K562 (cell line): ENCODE data around the gene DPH6. TPM values are rescaled to one million over a fixed set of nuclear protein-coding genes. Genes with fewer than 3 reads are reported as not detected.
A peak's percentile ranks its signal among the peaks of the same experiment; 100 is the strongest.

Source experiments
- ATAC-seq: fragments of 200-7000 bp; cut with Tn5 transposase; 3 replicates; pipeline ENCODE4 v1.9.1; 2020; ENCODE audit warnings: moderate library complexity
- BruUV-seq: library from RNA; stranded (reverse); fragments of 400-500 nt; replicated peaks from 2 replicates; lab custom pipeline; 2021; lab: Mats Ljungman, UMichigan
- CTCF ChIA-PET: fragments of 300-600 bp; formaldehyde crosslinking; extraction: SDS; loops from one replicate; lab custom pipeline; 2021; ENCODE audit warnings: low intra/inter-chr PET ratio; lab: Yijun Ruan, JAX
- POLR2A ChIA-PET: fragments of 300-600, 350-650 bp; sonication (Branson Sonifier 250); formaldehyde crosslinking; extraction: SDS; loops from one replicate; lab custom pipeline; 2021; ENCODE audit warnings: antibody characterized with exemption, inconsistent platforms; lab: Yijun Ruan, JAX
- DNase-seq, 4 experiments: peaks; one replicate each; pipeline versions ENCODE4 v3.0.0 to v3.0.0-alpha.2; 2011 to 2018; ENCODE audit warnings: low spot score in 3 of 4, mixed read lengths in 3 of 4; ENCODE audit errors: extremely low read depth in 1 of 4
- FAIRE-seq: peaks from 2 replicates; lab custom pipeline; 2011; peaks lifted over from hg19 to GRCh38; lab: Jason Lieb, UNC
- H2AFZ ChIP-seq: 2 replicates; pipeline ENCODE4 v1.6.0; 2011; ENCODE audit warnings: low read depth, low read length, control low read depth, inconsistent platforms
- H3K27ac ChIP-seq: fragments of 200-600 bp; 3 replicates; pipeline ENCODE4 v1.8.0; 2011; ENCODE audit warnings: low read depth, mild to moderate bottlenecking, control low read depth, inconsistent platforms, low read length, moderate library complexity, mixed read lengths; ENCODE audit errors: extremely low read depth
- H3K27me3 ChIP-seq, 2 experiments: fragments of 300-600 bp in 1 of 2; 2 replicates in 1 of 2; 3 replicates in 1 of 2; pipeline versions ENCODE4 v1.6.0 to v1.8.0; 2011; ENCODE audit warnings: inconsistent platforms in 2 of 2, low read length in 2 of 2, mild to moderate bottlenecking in 1 of 2, mixed read lengths in 1 of 2, moderate library complexity in 1 of 2; ENCODE audit not compliant: control insufficient read depth in 2 of 2, insufficient read depth in 2 of 2
- H3K36me3 ChIP-seq: fragments of 300-600 bp; 3 replicates; pipeline ENCODE4 v1.8.0; 2011; ENCODE audit warnings: mild to moderate bottlenecking, low read length, inconsistent platforms; ENCODE audit not compliant: control insufficient read depth, insufficient read depth
- H3K4me1 ChIP-seq, 2 experiments: fragments of 200-600 bp in 1 of 2; replicated peaks in 1 of 2; 2 replicates in 1 of 2; 3 replicates in 1 of 2; pipeline versions ENCODE4 v1.5.1 to v1.8.0; 2011; ENCODE audit warnings: inconsistent platforms in 2 of 2, low read length in 2 of 2, mild to moderate bottlenecking in 1 of 2, mixed read lengths in 1 of 2, moderate library complexity in 1 of 2; ENCODE audit not compliant: control insufficient read depth in 2 of 2, insufficient read depth in 2 of 2
- H3K4me2 ChIP-seq: 2 replicates; pipeline ENCODE4 v1.6.1; 2011; ENCODE audit warnings: low read length, control low read depth, inconsistent platforms, mixed read lengths; ENCODE audit not compliant: insufficient read depth
- H3K4me3 ChIP-seq: fragments of 200-600 bp; sonication (generic), shearing (Covaris generic); 2 replicates; pipeline ENCODE4 v1.5.1; 2016; ENCODE audit warnings: control low read depth, inconsistent platforms
- H3K79me2 ChIP-seq: fragments of 200-600 bp; 3 replicates; pipeline ENCODE4 v1.8.0; 2011; ENCODE audit warnings: low read length, inconsistent platforms; ENCODE audit not compliant: control insufficient read depth, insufficient read depth
- H3K9ac ChIP-seq, 2 experiments: 2 replicates each; pipeline versions ENCODE4 v1.6.0 to v1.6.1; 2011; ENCODE audit warnings: low read depth in 2 of 2, low read length in 2 of 2, control low read depth in 1 of 2, inconsistent platforms in 1 of 2, mild to moderate bottlenecking in 1 of 2, mixed read lengths in 1 of 2; ENCODE audit not compliant: insufficient read depth in 1 of 2
- H3K9me1 ChIP-seq: one replicate; pipeline ENCODE4 v1.6.0; 2011; ENCODE audit warnings: inconsistent platforms, mild to moderate bottlenecking, low read length, moderate library complexity; ENCODE audit not compliant: control insufficient read depth, insufficient read depth
- H3K9me3 ChIP-seq: replicated peaks from 2 replicates; pipeline ENCODE4 v1.5.1; 2011; ENCODE audit warnings: low read depth, low read length, inconsistent platforms; ENCODE audit not compliant: control insufficient read depth, insufficient read depth
- H4K20me1 ChIP-seq: replicated peaks from 2 replicates; pipeline ENCODE4 v1.6.1; 2011; ENCODE audit warnings: low read length, inconsistent platforms, mixed read lengths; ENCODE audit not compliant: control insufficient read depth, insufficient read depth
- ARNT ChIP-seq, 2 experiments: fragments of 450-650 bp; IDR thresholded peaks; 2 replicates each; pipeline ENCODE4 v1.6.1; 2016; ENCODE audit warnings: mild to moderate bottlenecking in 1 of 2
- C11orf30 ChIP-seq: fragments of 450-650 bp; IDR thresholded peaks from 2 replicates; pipeline ENCODE4 v1.6.1; 2016; ENCODE audit warnings: low read depth, mild to moderate bottlenecking
- HMBOX1 ChIP-seq: sonication (generic); IDR thresholded peaks from 2 replicates; pipeline ENCODE4 v1.6.1; 2016
- MAFF ChIP-seq: IDR thresholded peaks from 2 replicates; pipeline ENCODE4 v1.6.1; 2012; ENCODE audit warnings: low read length, improper control_type of control experiment
- MAFG ChIP-seq: fragments of 450-650 bp; conservative IDR thresholded peaks from 2 replicates; pipeline ENCODE4 v1.6.1; 2016; ENCODE audit warnings: missing genetic modification characterization, missing compliant biosample characterization
- MAFK ChIP-seq: IDR thresholded peaks from 2 replicates; pipeline ENCODE4 v1.6.1; 2011; ENCODE audit warnings: low read length, improper control_type of control experiment
- NR2F6 ChIP-seq: fragments of 450-650 bp; formaldehyde crosslinking; IDR thresholded peaks from 2 replicates; pipeline ENCODE4 v1.4.0; 2020; ENCODE audit warnings: mild to moderate bottlenecking
- PKNOX1 ChIP-seq: fragments of 450-650 bp; IDR thresholded peaks from 2 replicates; pipeline ENCODE4 v1.6.1; 2016
- SMAD3 ChIP-seq: fragments of 450-650 bp; formaldehyde crosslinking; conservative IDR thresholded peaks from 2 replicates; pipeline ENCODE4 v1.4.0; 2020; ENCODE audit warnings: mild to moderate bottlenecking
- ZNF316 ChIP-seq: fragments of 450-650 bp; IDR thresholded peaks from 2 replicates; pipeline ENCODE4 v1.6.1; 2016
- WGBS: fragments of 100-300 bp; shearing (Covaris generic); methylation state at CpG from one replicate; pipeline ENCODE4 v1.1.6; 2016; ENCODE audit warnings: low coverage, mixed read lengths; ENCODE audit not compliant: insufficient coverage; ENCODE audit errors: missing lambda C conversion rate; 5-methylcytosine and 5-hydroxymethylcytosine counted together
- in situ Hi-C: fragments of 300-500 bp; cut with MboI; formaldehyde crosslinking; loops from 4 replicates; pipeline ENCODE4 v1.15.0; 2018; ENCODE audit warnings: inconsistent platforms, mixed read lengths
- intact Hi-C: fragments of 100-400 bp; cut with micrococcal nuclease; formaldehyde crosslinking; loops from 2 replicates; pipeline ENCODE4 v1.14.2; 2022
- polyA plus RNA-seq, 8 experiments: library from polyadenylated mRNA; depleted of rRNA in 4 of 8; stranded (reverse) in 5 of 8; unstranded in 3 of 8; fragments of >200 nt; fragmentation: Nextera tagmentation in 2 of 8; fragmentation: Illumina TruSeq in 1 of 8; extraction: Ambion mirVana in 2 of 8; extraction: Trizol in 1 of 8; gene quantifications; 2 replicates each; pipeline versions ENCODE4 v1.2.1 to v1.2.3, GENCODE V29; 2011 to 2014; ENCODE audit warnings: inconsistent platforms in 1 of 8, missing spikeins in 1 of 8
- total RNA-seq, 7 experiments: library from RNA; depleted of rRNA in 6 of 7; stranded (reverse); fragments of >200 nt in 6 of 7; fragmentation: Illumina TruSeq in 2 of 7; extraction: Trizol in 2 of 7; gene quantifications; 2 replicates each; pipeline versions ENCODE4 v1.2.1 to v1.2.3, GENCODE V29; 2011 to 2021; ENCODE audit warnings: low replicate concordance in 1 of 7
- TF ChIP-seq, protein P1 (sequence below): sonication (generic); formaldehyde crosslinking; IDR thresholded peaks from 2 replicates; pipeline ENCODE4 v1.8.0; 2023; ENCODE audit warnings: mild to moderate bottlenecking, missing genetic modification reagents

DPH6 gene
- total and polyA plus RNA-seq, 9 of the 15 experiments (the other 6 are each of a cell fraction or from before 2014, with no cell fraction given): 10.1 to 69.1 (median 18.8) TPM

DNA sequence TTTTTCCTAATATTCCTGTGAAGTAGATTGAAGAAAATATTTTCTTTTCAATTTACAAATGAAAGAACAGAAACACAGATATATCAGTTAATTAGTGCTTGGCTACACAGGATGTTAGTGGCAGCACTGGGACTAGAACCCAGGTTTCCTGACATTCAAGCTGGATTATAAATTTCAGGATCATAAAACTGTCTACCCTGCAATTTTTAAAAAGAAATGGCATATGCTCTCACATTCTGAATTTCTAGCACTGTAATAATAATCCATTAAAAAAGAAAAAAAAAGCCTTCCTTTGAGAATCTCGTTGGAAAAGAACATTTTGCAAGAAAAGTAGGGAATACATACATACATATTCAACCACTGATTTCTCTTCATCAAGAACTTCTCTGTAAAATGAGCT is 9.3 kb upstream of the DPH6 start:
- WGBS: 40% methylated on average over 1 of the region's 1 CpG
- no peak for TF ChIP-seq ARNT (IDR thresholded peaks at IDR 0.05)
- TF ChIP-seq SMAD3 (CRISPR knock-in tag): no peak
- peak; percentile 83 for TF ChIP-seq ZNF316
- 0 out of 2 replicates have a peak, but pooled peaks have one; percentile 30 for TF ChIP-seq MAFG (tag)
- TF ChIP-seq MAFK: peak; percentile 22; the same call in 1 of the 2 replicates
- peak; percentile 74 for TF ChIP-seq C11orf30
- peak; percentile 7; the same call in 1 of the 2 replicates for TF ChIP-seq MAFF
- ChIA-PET CTCF (no interaction called here), POLR2A (interaction anchor here (1.0 kb wide), 1 partner anchor 9 kb away, joined by 4 read pairs; the partner anchor contains the start of gene DPH6)
- Histone ChIP-seq H3K27me3 (no peaks in the 10 kb centered on the region), H3K27ac (no peak overlapping the region), H3K36me3 (no peaks in the 10 kb centered on the region), H3K9me1 (no peaks in the 10 kb centered on the region), H2AFZ (no peak overlapping the region), H4K20me1 (no peaks in the 10 kb centered on the region), H3K9ac (no peak overlapping the region), H3K4me1 (peaks cover 3 to 36% of the 10 kb centered on the region in 2 experiments; a peak in 4 of 5 replicates), H3K9me3 (no peaks in the 10 kb centered on the region), H3K79me2 (no peaks in the 10 kb centered on the region), H3K4me3 (no peak overlapping the region), H3K4me2 (no peak overlapping the region)
- in situ Hi-C loops: no loop called here
- no TSS peak for BruUV-seq
- FAIRE-seq (no peak), ATAC-seq (no peak), DNase-seq (no peak)
- intact Hi-C loops: no loop called here

DNA sequence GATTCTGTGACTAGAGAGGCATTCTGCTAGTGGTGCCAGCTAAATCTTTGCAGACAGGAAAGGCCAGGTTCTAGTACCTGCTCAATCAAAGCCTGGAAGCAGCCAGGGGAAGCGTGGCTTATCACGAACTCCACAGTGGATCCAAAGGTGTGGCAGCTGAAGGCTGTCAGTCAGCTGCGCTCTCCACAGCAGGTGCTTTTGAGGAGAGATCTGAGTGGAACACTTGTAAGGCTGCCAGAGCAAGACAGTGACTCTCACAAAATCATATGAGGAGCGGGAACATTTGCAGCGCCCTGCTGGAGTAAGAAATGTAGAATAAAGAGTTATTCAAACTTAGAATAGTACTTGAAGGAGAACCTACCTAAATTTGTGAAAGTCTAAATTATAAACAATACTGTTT is 5.0 kb upstream of the DPH6 start:
- no peaks in the 10 kb centered on the region for H4K20me1 ChIP-seq
- H3K4me3 ChIP-seq: no peak overlapping the region
- no peak overlapping the region for H2AFZ ChIP-seq
- ChIA-PET POLR2A (no interaction called here), CTCF (no interaction called here)
- H3K79me2 ChIP-seq: peaks cover 16% of the 10 kb centered on the region
- no peaks in the 10 kb centered on the region for H3K9me3 ChIP-seq
- no peak overlapping the region for H3K4me2 ChIP-seq
- H3K27ac ChIP-seq: no peak overlapping the region
- H3K4me1 ChIP-seq: peaks cover 14 to 40% of the 10 kb centered on the region in 2 experiments; a peak in 4 of 5 replicates
- DNase-seq: no peak
- H3K27me3 ChIP-seq: no peaks in the 10 kb centered on the region
- no peak overlapping the region for H3K9ac ChIP-seq
- intact Hi-C loops (no loop called here), in situ Hi-C loops (no loop called here)
- WGBS: 55% methylated on average over 5 of the region's 5 CpGs
- BruUV-seq: no TSS peak
- no peak for ATAC-seq
- H3K36me3 ChIP-seq: no peaks in the 10 kb centered on the region
- no peaks in the 10 kb centered on the region for H3K9me1 ChIP-seq
- no peak for FAIRE-seq
- no peak for TF ChIP-seq HMBOX1
- TF ChIP-seq NR2F6 (CRISPR knock-in tag): no peak
- peak; percentile 65 for TF ChIP-seq PKNOX1
- TF ChIP-seq, protein P1, sequence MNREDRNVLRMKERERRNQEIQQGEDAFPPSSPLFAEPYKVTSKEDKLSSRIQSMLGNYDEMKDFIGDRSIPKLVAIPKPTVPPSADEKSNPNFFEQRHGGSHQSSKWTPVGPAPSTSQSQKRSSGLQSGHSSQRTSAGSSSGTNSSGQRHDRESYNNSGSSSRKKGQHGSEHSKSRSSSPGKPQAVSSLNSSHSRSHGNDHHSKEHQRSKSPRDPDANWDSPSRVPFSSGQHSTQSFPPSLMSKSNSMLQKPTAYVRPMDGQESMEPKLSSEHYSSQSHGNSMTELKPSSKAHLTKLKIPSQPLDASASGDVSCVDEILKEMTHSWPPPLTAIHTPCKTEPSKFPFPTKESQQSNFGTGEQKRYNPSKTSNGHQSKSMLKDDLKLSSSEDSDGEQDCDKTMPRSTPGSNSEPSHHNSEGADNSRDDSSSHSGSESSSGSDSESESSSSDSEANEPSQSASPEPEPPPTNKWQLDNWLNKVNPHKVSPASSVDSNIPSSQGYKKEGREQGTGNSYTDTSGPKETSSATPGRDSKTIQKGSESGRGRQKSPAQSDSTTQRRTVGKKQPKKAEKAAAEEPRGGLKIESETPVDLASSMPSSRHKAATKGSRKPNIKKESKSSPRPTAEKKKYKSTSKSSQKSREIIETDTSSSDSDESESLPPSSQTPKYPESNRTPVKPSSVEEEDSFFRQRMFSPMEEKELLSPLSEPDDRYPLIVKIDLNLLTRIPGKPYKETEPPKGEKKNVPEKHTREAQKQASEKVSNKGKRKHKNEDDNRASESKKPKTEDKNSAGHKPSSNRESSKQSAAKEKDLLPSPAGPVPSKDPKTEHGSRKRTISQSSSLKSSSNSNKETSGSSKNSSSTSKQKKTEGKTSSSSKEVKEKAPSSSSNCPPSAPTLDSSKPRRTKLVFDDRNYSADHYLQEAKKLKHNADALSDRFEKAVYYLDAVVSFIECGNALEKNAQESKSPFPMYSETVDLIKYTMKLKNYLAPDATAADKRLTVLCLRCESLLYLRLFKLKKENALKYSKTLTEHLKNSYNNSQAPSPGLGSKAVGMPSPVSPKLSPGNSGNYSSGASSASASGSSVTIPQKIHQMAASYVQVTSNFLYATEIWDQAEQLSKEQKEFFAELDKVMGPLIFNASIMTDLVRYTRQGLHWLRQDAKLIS: no peak
